NT2/D1 (cell line): ENCODE data around the gene ALDH16A1.
"Not testable (repeated sequence)": the region's sequence is repeated elsewhere in the genome, so short reads cannot be mapped to it uniquely, and the experiment has no call there.

Experiments used
- SUZ12 ChIP-seq: IDR thresholded peaks from 2 replicates; pipeline ENCODE4 v1.6.1; 2011; ENCODE audit not compliant: insufficient read length, insufficient read depth; ENCODE audit errors: extremely low read depth
- YY1 ChIP-seq: IDR thresholded peaks from 2 replicates; pipeline ENCODE4 v1.6.1; 2011; ENCODE audit not compliant: insufficient read length, insufficient read depth

DNA sequence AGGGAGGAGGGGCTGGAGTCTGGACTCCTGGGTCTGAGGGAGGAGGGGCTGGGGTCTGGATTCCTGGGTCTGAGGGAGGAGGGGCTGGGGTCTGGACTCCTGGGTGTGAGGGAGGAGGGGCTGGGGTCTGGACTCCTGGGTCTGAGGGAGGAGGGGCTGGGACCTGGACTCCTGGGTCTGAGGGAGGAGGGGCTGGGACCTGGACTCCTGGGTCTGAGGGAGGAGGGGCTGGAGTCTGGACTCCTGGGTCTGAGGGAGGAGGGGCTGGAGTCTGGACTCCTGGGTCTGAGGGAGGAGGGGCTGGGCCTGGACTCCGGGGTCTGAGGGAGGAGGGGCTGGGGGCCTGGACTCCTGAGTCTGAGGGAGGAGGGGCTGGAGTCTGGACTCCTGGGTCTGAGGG lies 8.1 kb downstream of the ALDH16A1 start:
- not testable (repeated sequence) for TF ChIP-seq YY1, SUZ12
